K562 (cell line): Measurements from ENCODE around the gene MYO16. TPM values are rescaled to one million over a fixed set of nuclear protein-coding genes. Genes with fewer than 3 reads are reported as not detected.
"Not testable (repeated sequence)": the region's sequence is repeated elsewhere in the genome, so short reads cannot be mapped to it uniquely, and the experiment has no call there.

ENCODE experiments used
- ATAC-seq: fragments of 200-7000 bp; cut with Tn5 transposase; 3 replicates; pipeline ENCODE4 v1.9.1; 2020; ENCODE audit warnings: moderate library complexity
- BruUV-seq: library from RNA; stranded (reverse); fragments of 400-500 nt; replicated peaks from 2 replicates; lab custom pipeline; 2021; lab: Mats Ljungman, UMichigan
- CTCF ChIA-PET: fragments of 300-600 bp; formaldehyde crosslinking; extraction: SDS; loops from one replicate; lab custom pipeline; 2021; ENCODE audit warnings: low intra/inter-chr PET ratio; lab: Yijun Ruan, JAX
- POLR2A ChIA-PET: fragments of 300-600, 350-650 bp; sonication (Branson Sonifier 250); formaldehyde crosslinking; extraction: SDS; loops from one replicate; lab custom pipeline; 2021; ENCODE audit warnings: antibody characterized with exemption, inconsistent platforms; lab: Yijun Ruan, JAX
- DNase-seq, 4 experiments: peaks; one replicate each; pipeline versions ENCODE4 v3.0.0 to v3.0.0-alpha.2; 2011 to 2018; ENCODE audit warnings: low spot score in 3 of 4, mixed read lengths in 3 of 4; ENCODE audit errors: extremely low read depth in 1 of 4
- FAIRE-seq: peaks from 2 replicates; lab custom pipeline; 2011; peaks lifted over from hg19 to GRCh38; lab: Jason Lieb, UNC
- H2AFZ ChIP-seq: 2 replicates; pipeline ENCODE4 v1.6.0; 2011; ENCODE audit warnings: low read depth, low read length, control low read depth, inconsistent platforms
- H3K27ac ChIP-seq: fragments of 200-600 bp; 3 replicates; pipeline ENCODE4 v1.8.0; 2011; ENCODE audit warnings: low read depth, mild to moderate bottlenecking, control low read depth, inconsistent platforms, low read length, moderate library complexity, mixed read lengths; ENCODE audit errors: extremely low read depth
- H3K27me3 ChIP-seq, 2 experiments: fragments of 300-600 bp in 1 of 2; 2 replicates in 1 of 2; 3 replicates in 1 of 2; pipeline versions ENCODE4 v1.6.0 to v1.8.0; 2011; ENCODE audit warnings: inconsistent platforms in 2 of 2, low read length in 2 of 2, mild to moderate bottlenecking in 1 of 2, mixed read lengths in 1 of 2, moderate library complexity in 1 of 2; ENCODE audit not compliant: control insufficient read depth in 2 of 2, insufficient read depth in 2 of 2
- H3K36me3 ChIP-seq: fragments of 300-600 bp; 3 replicates; pipeline ENCODE4 v1.8.0; 2011; ENCODE audit warnings: mild to moderate bottlenecking, low read length, inconsistent platforms; ENCODE audit not compliant: control insufficient read depth, insufficient read depth
- H3K4me1 ChIP-seq, 2 experiments: fragments of 200-600 bp in 1 of 2; replicated peaks in 1 of 2; 2 replicates in 1 of 2; 3 replicates in 1 of 2; pipeline versions ENCODE4 v1.5.1 to v1.8.0; 2011; ENCODE audit warnings: inconsistent platforms in 2 of 2, low read length in 2 of 2, mild to moderate bottlenecking in 1 of 2, mixed read lengths in 1 of 2, moderate library complexity in 1 of 2; ENCODE audit not compliant: control insufficient read depth in 2 of 2, insufficient read depth in 2 of 2
- H3K4me2 ChIP-seq: 2 replicates; pipeline ENCODE4 v1.6.1; 2011; ENCODE audit warnings: low read length, control low read depth, inconsistent platforms, mixed read lengths; ENCODE audit not compliant: insufficient read depth
- H3K4me3 ChIP-seq: fragments of 200-600 bp; sonication (generic), shearing (Covaris generic); 2 replicates; pipeline ENCODE4 v1.5.1; 2016; ENCODE audit warnings: control low read depth, inconsistent platforms
- H3K79me2 ChIP-seq: fragments of 200-600 bp; 3 replicates; pipeline ENCODE4 v1.8.0; 2011; ENCODE audit warnings: low read length, inconsistent platforms; ENCODE audit not compliant: control insufficient read depth, insufficient read depth
- H3K9ac ChIP-seq, 2 experiments: 2 replicates each; pipeline versions ENCODE4 v1.6.0 to v1.6.1; 2011; ENCODE audit warnings: low read depth in 2 of 2, low read length in 2 of 2, control low read depth in 1 of 2, inconsistent platforms in 1 of 2, mild to moderate bottlenecking in 1 of 2, mixed read lengths in 1 of 2; ENCODE audit not compliant: insufficient read depth in 1 of 2
- H3K9me1 ChIP-seq: one replicate; pipeline ENCODE4 v1.6.0; 2011; ENCODE audit warnings: inconsistent platforms, mild to moderate bottlenecking, low read length, moderate library complexity; ENCODE audit not compliant: control insufficient read depth, insufficient read depth
- H3K9me3 ChIP-seq: replicated peaks from 2 replicates; pipeline ENCODE4 v1.5.1; 2011; ENCODE audit warnings: low read depth, low read length, inconsistent platforms; ENCODE audit not compliant: control insufficient read depth, insufficient read depth
- H4K20me1 ChIP-seq: replicated peaks from 2 replicates; pipeline ENCODE4 v1.6.1; 2011; ENCODE audit warnings: low read length, inconsistent platforms, mixed read lengths; ENCODE audit not compliant: control insufficient read depth, insufficient read depth
- CHD4 ChIP-seq: fragments of 200-600 bp; sonication (generic); IDR thresholded peaks from 3 replicates; pipeline ENCODE4 v1.6.1; 2012; ENCODE audit warnings: low read depth, mild to moderate bottlenecking, mixed read lengths, low read length, inconsistent platforms; ENCODE audit not compliant: insufficient read depth, insufficient replicate concordance, poor library complexity, severe bottlenecking
- GATAD2A ChIP-seq: fragments of 450-650 bp; IDR thresholded peaks from 2 replicates; pipeline ENCODE4 v1.6.1; 2017
- MTF1 ChIP-seq: fragments of 250-450 bp; sonication (Bioruptor Pico); IDR thresholded peaks from 2 replicates; pipeline ENCODE4 v1.9.0; 2021; ENCODE audit warnings: moderate library complexity, mild to moderate bottlenecking, inconsistent platforms, borderline replicate concordance
- NFRKB ChIP-seq: fragments of 450-650 bp; IDR thresholded peaks from 2 replicates; pipeline ENCODE4 v1.6.1; 2016; ENCODE audit warnings: low read depth
- RBM14 ChIP-seq: fragments of 200-400 bp; formaldehyde crosslinking; IDR thresholded peaks from 2 replicates; pipeline ENCODE4 v1.6.1; 2018; ENCODE audit warnings: low read depth, mild to moderate bottlenecking, low read length, moderate library complexity, borderline replicate concordance; ENCODE audit not compliant: insufficient read depth
- RNF219 ChIP-seq: fragments of 250-450 bp; sonication (Bioruptor Pico); IDR thresholded peaks from 2 replicates; pipeline ENCODE4 v1.5.0; 2022; ENCODE audit warnings: mild to moderate bottlenecking
- ZHX1 ChIP-seq: fragments of 150-350 bp; conservative IDR thresholded peaks from 2 replicates; pipeline ENCODE4 v1.6.1; 2014; ENCODE audit warnings: low read length
- ZNF57 ChIP-seq: fragments of 450-650 bp; formaldehyde crosslinking; IDR thresholded peaks from 2 replicates; pipeline ENCODE4 v1.4.0; 2020; ENCODE audit warnings: mild to moderate bottlenecking, moderate library complexity
- WGBS: fragments of 100-300 bp; shearing (Covaris generic); methylation state at CpG from one replicate; pipeline ENCODE4 v1.1.6; 2016; ENCODE audit warnings: low coverage, mixed read lengths; ENCODE audit not compliant: insufficient coverage; ENCODE audit errors: missing lambda C conversion rate; 5-methylcytosine and 5-hydroxymethylcytosine counted together
- in situ Hi-C: fragments of 300-500 bp; cut with MboI; formaldehyde crosslinking; loops from 4 replicates; pipeline ENCODE4 v1.15.0; 2018; ENCODE audit warnings: inconsistent platforms, mixed read lengths
- intact Hi-C: fragments of 100-400 bp; cut with micrococcal nuclease; formaldehyde crosslinking; loops from 2 replicates; pipeline ENCODE4 v1.14.2; 2022
- polyA plus RNA-seq, 8 experiments: library from polyadenylated mRNA; depleted of rRNA in 4 of 8; stranded (reverse) in 5 of 8; unstranded in 3 of 8; fragments of >200 nt; fragmentation: Nextera tagmentation in 2 of 8; fragmentation: Illumina TruSeq in 1 of 8; extraction: Ambion mirVana in 2 of 8; extraction: Trizol in 1 of 8; gene quantifications; 2 replicates each; pipeline versions ENCODE4 v1.2.1 to v1.2.3, GENCODE V29; 2011 to 2014; ENCODE audit warnings: inconsistent platforms in 1 of 8, missing spikeins in 1 of 8
- total RNA-seq, 7 experiments: library from RNA; depleted of rRNA in 6 of 7; stranded (reverse); fragments of >200 nt in 6 of 7; fragmentation: Illumina TruSeq in 2 of 7; extraction: Trizol in 2 of 7; gene quantifications; 2 replicates each; pipeline versions ENCODE4 v1.2.1 to v1.2.3, GENCODE V29; 2011 to 2021; ENCODE audit warnings: low replicate concordance in 1 of 7

The MYO16 gene
- total and polyA plus RNA-seq, 9 of the 15 experiments (the other 6 are each of a cell fraction or from before 2014, with no cell fraction given), result 4.3 to 45.7 (median 12.1) TPM

GRCh38 chr13:108781312-108781711 lies 151.9 kb downstream of the MYO16 start (continued):
- no peak for TF ChIP-seq RNF219
- TF ChIP-seq MTF1 (CRISPR knock-in tag), result no peak
- no peak for TF ChIP-seq ZHX1
- no peak for TF ChIP-seq NFRKB
- TF ChIP-seq CHD4, result no peak
- no peak for TF ChIP-seq GATAD2A
- TF ChIP-seq RBM14, result no peak
- no peak for TF ChIP-seq ZNF57 (CRISPR knock-in tag)

GRCh38 chr13:108782480-108782879 lies 153.1 kb downstream of the MYO16 start:
- H3K9me1 ChIP-seq, intact Hi-C loops, H4K20me1 ChIP-seq, H3K4me2 ChIP-seq, ATAC-seq, H3K4me1 ChIP-seq, H3K36me3 ChIP-seq, H3K9ac ChIP-seq, POLR2A ChIA-PET, in situ Hi-C loops, CTCF ChIA-PET, H3K4me3 ChIP-seq, H3K27ac ChIP-seq, H2AFZ ChIP-seq, BruUV-seq, DNase-seq, H3K9me3 ChIP-seq, H3K27me3 ChIP-seq, H3K79me2 ChIP-seq, FAIRE-seq: not testable (repeated sequence)
- 72% methylated on average over 2 of the region's 2 CpGs for WGBS
